ENCODE data around the gene RAB40A.
"Not testable (repeated sequence)": the region's sequence is repeated elsewhere in the genome, so short reads cannot be mapped to it uniquely, and the experiment has no call there.

RAB40A gene

GRCh38 chrX:103523605-103524004 lies 4.3 kb upstream of the RAB40A start:
- no peak for DNase-seq (ENCODE audit: low read depth)

- DNase-seq (ENCODE audit: low read depth), result no peak
Measured at GRCh38 chrX:103520386-103520785, 1.1 kb upstream of the RAB40A start.

DNA sequence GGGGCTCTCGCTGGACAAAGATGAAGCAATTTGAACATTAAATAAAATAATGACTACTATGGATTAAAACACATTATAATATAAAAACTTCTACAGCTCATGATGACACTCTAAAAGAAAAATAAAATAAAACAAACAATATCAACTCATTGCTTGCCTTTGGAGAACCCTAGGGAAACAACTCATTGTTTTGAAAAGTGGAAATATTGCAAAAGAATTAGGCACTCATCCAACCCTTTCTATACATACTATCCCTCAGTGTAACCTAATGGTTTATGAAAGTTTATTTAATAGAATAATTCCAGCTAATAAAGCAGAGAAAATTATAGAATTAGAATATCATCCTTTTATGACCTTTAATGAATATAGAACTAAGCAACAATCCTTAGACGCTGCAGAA lies 718 bp downstream of the RAB40A start:
- DNase-seq (ENCODE audit: low read depth), result no peak

GRCh38 chrX:103517246-103517645 lies 2.0 kb downstream of the RAB40A start:
- DNase-seq (ENCODE audit: low read depth), result no peak

DNA sequence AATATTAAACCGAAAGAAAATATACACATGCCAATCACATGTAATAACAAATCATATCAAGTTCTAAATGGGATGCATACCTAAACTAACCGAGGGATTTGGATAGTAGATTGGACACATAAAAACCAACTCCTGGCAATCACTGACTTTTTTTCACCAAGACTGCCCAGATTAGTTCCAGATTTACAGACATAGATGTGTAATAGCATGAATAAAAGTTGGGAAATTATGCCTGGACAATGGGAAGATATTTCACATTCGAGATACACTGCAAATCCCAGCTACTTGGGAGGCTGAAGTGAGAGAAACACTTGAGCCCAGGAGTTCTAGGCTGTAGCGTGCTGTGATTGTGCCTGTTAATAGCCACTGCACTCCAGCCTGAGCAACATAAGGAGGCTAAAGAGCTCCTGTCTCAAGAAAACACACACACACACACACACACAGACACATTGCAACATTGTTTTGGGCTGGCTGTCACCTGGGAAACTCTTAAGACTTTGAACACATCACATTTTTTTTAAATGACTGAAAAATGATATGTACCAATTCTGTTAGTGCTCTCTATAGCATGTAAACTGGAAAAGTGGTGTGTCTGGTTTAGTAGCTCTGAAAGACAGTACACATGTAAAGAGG lies 5.7 kb downstream of the RAB40A start:
- DNase-seq (ENCODE audit: low read depth), result no peak

- DNase-seq (ENCODE audit: low read depth), result no peak
Measured at GRCh38 chrX:103513067-103513466, 6.2 kb downstream of the RAB40A start.

- no peak for DNase-seq (ENCODE audit: low read depth)
Measured at GRCh38 chrX:103510031-103510430, 9.3 kb downstream of the RAB40A start.

DNA sequence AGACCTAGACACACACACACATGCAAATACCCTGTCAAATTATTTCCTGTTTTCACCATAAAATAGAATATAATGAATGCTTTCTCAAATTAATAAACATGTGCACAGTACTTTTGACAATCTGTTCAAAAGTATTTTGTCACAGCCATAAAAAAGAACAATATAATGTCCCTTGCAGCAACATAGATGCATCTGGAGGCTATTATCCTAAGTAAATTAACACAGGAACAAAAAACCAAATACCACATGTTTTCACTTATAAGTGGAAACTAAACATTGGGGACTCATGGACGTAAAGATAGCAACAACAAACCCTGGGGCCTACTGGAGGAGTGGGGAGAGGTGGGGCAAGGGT lies 15.5 kb downstream of the RAB40A start:
- no peak for DNase-seq (ENCODE audit: low read depth)

- no peak for DNase-seq (ENCODE audit: low read depth)
Measured at GRCh38 chrX:103503163-103503852, 16.0 kb downstream of the RAB40A start.

GRCh38 chrX:103498786-103499185 lies 20.5 kb downstream of the RAB40A start:
- no peak for DNase-seq (ENCODE audit: low read depth)

- no peak for DNase-seq (ENCODE audit: low read depth)
Measured at GRCh38 chrX:103495786-103496185, 23.5 kb downstream of the RAB40A start.

DNA sequence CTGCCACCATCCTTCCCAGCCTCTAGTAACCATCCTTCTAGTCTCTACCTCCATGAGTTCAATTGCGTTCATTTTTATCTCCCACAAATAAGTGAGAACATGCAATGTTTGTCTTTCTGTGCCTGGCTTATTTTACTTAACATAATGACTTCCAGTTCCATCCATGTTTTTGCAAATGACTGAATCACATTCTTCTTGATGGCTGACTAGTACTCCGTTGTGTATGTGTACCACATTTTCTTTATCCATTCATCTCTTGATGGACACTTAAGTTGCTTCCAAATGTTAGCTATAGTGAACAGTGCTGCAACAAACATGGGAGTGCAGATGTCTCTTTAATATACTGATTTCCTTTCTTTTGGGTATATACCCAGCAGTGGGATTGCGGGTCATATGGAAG lies 25.7 kb downstream of the RAB40A start:
- not testable (repeated sequence) for DNase-seq (ENCODE audit: low read depth)

GRCh38 chrX:103489733-103490132 lies 29.6 kb downstream of the RAB40A start:
- DNase-seq (ENCODE audit: low read depth), result not testable (repeated sequence)

DNA sequence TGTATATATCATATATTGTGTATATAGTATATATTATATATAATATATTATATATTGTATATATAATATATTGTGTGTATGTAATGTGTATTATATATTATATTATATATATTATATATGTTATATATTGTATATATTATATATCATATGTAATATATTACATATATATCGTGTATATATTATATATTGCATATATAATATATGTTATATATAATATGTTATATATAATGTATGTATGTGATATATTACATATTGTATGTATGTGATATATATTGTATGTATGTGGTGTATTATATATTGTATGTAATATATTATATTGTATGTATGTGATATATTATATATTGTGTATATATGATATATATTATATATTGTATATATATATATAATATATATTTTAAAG lies 30.5 kb downstream of the RAB40A start:
- no peak for DNase-seq (ENCODE audit: low read depth)

DNA sequence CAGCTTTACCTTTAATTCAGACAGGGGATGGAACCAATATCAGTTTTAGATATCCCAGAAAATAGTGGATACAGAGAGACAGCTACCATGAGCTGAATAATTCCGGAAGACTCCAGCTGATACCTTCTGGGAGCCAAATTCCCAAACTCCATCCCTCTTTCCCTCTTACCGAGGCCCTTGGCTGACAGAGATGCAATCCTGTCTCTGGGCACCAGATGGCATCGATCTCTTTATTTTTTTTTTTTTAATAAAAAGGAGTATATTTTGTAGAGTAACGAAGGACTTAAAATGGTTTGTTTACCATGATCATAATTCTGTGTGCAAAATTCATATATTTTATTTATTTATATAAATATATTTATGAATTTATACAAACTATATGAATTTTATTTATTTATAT lies 31.0 kb downstream of the RAB40A start:
- DNase-seq (ENCODE audit: low read depth), result no peak

- no peak for DNase-seq (ENCODE audit: low read depth)
Measured at GRCh38 chrX:103483720-103484119, 35.6 kb downstream of the RAB40A start.

GRCh38 chrX:103480526-103480925 lies 38.8 kb downstream of the RAB40A start:
- no peak for DNase-seq (ENCODE audit: low read depth)

- DNase-seq (ENCODE audit: low read depth), result no peak
Measured at GRCh38 chrX:103477496-103477895, 41.8 kb downstream of the RAB40A start.

- DNase-seq (ENCODE audit: low read depth), result no peak
Measured at GRCh38 chrX:103475381-103475780, 43.9 kb downstream of the RAB40A start.

- not testable (repeated sequence) for DNase-seq (ENCODE audit: low read depth)
Measured at GRCh38 chrX:103469977-103470376, 49.3 kb downstream of the RAB40A start.

DNA sequence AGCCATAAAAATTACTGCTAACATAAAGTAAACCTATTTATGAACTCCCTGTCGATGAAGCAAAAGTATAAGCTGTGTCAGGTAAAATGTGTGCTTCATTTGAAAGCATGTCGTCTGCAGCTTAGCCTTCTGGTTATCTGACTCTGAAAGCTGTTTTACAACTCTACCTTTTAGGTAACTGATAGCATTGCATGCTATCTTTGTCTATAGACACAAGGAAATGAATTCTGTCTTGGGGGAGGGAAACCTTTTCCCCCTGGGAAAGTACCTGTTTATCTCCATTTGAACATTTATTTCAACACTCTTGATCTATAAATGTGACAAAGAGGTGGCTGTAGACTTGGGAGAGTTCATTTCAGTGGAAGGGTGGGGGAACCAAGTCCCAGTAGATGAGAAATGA lies 51.4 kb downstream of the RAB40A start:
- no peak for DNase-seq (ENCODE audit: low read depth)

DNA sequence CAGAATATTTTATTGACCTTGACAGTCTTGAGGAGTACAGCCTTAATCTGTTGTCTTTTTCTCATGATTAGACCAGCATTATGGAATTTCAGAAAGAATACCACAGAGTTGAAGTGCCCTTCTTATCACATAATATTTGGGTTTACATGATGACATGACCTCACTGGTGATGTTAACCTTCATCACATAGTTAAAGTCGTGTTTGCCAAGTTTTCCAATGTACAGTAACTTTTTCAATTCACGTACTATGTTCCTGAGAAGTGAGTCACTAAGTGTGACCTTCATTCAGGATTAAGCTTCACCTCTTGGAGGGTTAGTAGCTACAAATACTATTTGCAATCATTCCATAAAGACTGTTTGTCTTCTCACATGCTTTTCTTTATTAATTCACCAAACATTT lies 52.1 kb downstream of the RAB40A start:
- no peak for DNase-seq (ENCODE audit: low read depth)

- DNase-seq (ENCODE audit: low read depth), result peak; percentile 65
Measured at GRCh38 chrX:103464774-103465117, 54.5 kb downstream of the RAB40A start.

DNA sequence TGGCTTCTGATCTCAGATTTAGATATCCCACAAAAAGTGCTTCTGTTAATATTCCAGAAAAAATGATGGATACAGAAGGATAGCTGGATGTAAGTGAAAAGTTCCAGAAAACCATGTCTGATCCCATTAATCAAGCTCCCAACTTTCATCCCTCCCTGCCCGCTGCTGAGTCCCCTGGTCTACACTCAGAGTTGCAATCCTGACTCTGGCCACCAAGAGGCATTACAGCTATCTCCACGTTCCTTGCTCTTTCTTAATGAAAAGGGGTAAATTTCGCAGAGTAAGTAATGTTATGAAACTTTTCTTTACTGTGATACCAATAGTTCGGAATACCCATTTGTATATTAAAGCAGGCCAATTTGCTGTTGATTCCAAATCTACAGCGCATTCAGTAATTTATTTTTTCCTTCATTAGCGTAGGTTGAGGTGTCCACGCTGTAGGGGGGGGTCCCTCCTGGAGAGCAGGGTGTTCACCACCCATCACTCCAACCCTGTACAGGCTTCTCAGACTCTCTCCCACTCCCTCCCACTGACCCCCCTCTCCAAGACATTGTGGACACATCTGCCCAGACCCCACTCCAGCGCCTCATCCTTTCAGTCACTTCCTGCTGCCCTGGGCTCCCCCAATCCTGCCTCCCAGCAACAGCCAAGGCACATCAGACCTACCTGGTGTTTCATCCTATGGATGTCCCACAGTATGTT lies 55.1 kb downstream of the RAB40A start:
- peak; percentile 46 for DNase-seq (ENCODE audit: low read depth)

Data from fibroblast of the conjunctiva (primary cell).